ENCODE results near the gene SOX18. TPM values are rescaled to one million over a fixed set of nuclear protein-coding genes. Genes with fewer than 3 reads are reported as not detected.

The SOX18 gene
- polyA plus RNA-seq, 3 donors, result not detected

DNA sequence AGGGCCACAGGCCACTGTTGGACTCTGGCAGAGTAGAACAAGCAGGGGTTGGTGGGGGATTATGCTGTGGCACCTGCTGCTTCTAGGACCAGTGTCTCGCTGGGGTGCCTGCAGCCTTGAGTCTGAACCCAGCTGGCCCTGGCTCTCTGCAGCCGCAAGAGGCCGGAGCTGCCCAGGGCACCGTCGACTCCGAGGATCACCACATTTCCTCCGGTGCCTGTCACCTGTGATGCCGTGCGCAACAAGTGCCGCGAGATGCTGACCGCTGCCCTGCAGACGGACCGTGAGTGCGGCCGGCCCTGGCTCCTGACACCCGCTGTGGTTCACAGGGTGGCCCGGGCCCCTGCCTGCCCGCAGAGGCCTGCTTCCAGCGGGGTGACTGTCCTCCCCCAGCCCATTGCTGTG is 19.8 kb upstream of the SOX18 start:
- WGBS (ENCODE audit: insufficient coverage), result 86% methylated on average over 20 of the region's 20 CpGs
- peaks cover 22 to 25% of the 10 kb centered on the region in 2 donors for H3K36me3 ChIP-seq (replicated peaks in 1 of 2; ENCODE audit: control insufficient read depth in 1 of 2, insufficient read depth in 2 of 2, low read length in 2 of 2)
- peaks cover 0 to 2% (median 0%) of the 10 kb centered on the region in 7 donors for H3K9me3 Mint-ChIP-seq
- no peak overlapping the region for H3K9ac ChIP-seq (ENCODE audit: insufficient read depth, low read length, poor library complexity, severe bottlenecking)
- H3K36me3 Mint-ChIP-seq, result peaks cover 16 to 24% of the 10 kb centered on the region in 2 donors
- peaks cover 0 to 20% (median 12%) of the 10 kb centered on the region in 3 donors for H3K27me3 Mint-ChIP-seq (ENCODE audit: low read depth in 3 of 3)
- H4K20me1 ChIP-seq (ENCODE audit: insufficient read depth, low read length), result peaks cover 64% of the 10 kb centered on the region
- H3K27ac Mint-ChIP-seq, result no peak overlapping the region
- H2AFZ ChIP-seq (ENCODE audit: insufficient read depth, low read depth, low read length, poor library complexity, severe bottlenecking), result no peak overlapping the region
- H3K4me3 ChIP-seq (replicated peaks in 1 of 3; ENCODE audit: low read depth in 2 of 3, low read length in 3 of 3), result no peak overlapping the region
- peaks cover 16 to 39% of the 10 kb centered on the region in 2 donors for H3K4me1 ChIP-seq (ENCODE audit: control insufficient read depth in 1 of 2, insufficient read depth in 2 of 2, low read length in 2 of 2)
- H3K4me2 ChIP-seq (replicated peaks; ENCODE audit: extremely low read depth, low read length, poor library complexity, severe bottlenecking), result no peak overlapping the region
- no peaks in the 10 kb centered on the region for H3K9me3 ChIP-seq (replicated peaks in 1 of 2; ENCODE audit: control insufficient read depth in 1 of 2, insufficient read depth in 1 of 2, low read length in 2 of 2)
- H3K27me3 ChIP-seq (ENCODE audit: control insufficient read depth in 2 of 2, insufficient read depth in 2 of 2, low read length in 2 of 2), result no peaks in the 10 kb centered on the region
- H3K79me2 ChIP-seq (ENCODE audit: insufficient read depth, low read length), result peaks cover 8% of the 10 kb centered on the region
- TF ChIP-seq, protein P1, sequence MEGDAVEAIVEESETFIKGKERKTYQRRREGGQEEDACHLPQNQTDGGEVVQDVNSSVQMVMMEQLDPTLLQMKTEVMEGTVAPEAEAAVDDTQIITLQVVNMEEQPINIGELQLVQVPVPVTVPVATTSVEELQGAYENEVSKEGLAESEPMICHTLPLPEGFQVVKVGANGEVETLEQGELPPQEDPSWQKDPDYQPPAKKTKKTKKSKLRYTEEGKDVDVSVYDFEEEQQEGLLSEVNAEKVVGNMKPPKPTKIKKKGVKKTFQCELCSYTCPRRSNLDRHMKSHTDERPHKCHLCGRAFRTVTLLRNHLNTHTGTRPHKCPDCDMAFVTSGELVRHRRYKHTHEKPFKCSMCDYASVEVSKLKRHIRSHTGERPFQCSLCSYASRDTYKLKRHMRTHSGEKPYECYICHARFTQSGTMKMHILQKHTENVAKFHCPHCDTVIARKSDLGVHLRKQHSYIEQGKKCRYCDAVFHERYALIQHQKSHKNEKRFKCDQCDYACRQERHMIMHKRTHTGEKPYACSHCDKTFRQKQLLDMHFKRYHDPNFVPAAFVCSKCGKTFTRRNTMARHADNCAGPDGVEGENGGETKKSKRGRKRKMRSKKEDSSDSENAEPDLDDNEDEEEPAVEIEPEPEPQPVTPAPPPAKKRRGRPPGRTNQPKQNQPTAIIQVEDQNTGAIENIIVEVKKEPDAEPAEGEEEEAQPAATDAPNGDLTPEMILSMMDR (IDR thresholded peaks at IDR 0.05), result no peak
- no peak for DNase-seq
- H3K4me1 Mint-ChIP-seq, result peaks cover 40% of the 10 kb centered on the region
- intact Hi-C loops (cut with micrococcal nuclease), result loop anchor here in 1 of 2 donors (10.0 kb wide), 1 partner anchor 544 kb away; the partner anchor contains the start of gene PPDPF
- H3K27ac ChIP-seq (ENCODE audit: low read depth in 1 of 2, low read length in 2 of 2), result no peak overlapping the region
- H3K4me3 Mint-ChIP-seq, result no peak overlapping the region

GRCh38 chr20:64068386-64069208 is 19.2 kb upstream of the SOX18 start:
- peaks cover 7% of the 10 kb centered on the region for H3K79me2 ChIP-seq (ENCODE audit: insufficient read depth, low read length)
- no peak overlapping the region for H3K4me3 Mint-ChIP-seq

More at GRCh38 chr20:64068386-64069208, 19.2 kb upstream of the SOX18 start:
- H3K27ac Mint-ChIP-seq, result peak overlapping the region in 1 of 7 donors; percentile 66
- H3K4me1 ChIP-seq (ENCODE audit: control insufficient read depth in 1 of 2, insufficient read depth in 2 of 2, low read length in 2 of 2), result peaks cover 22 to 40% of the 10 kb centered on the region in 2 donors
- peaks cover 16 to 18% of the 10 kb centered on the region in 2 donors for H3K36me3 ChIP-seq (replicated peaks in 1 of 2; ENCODE audit: control insufficient read depth in 1 of 2, insufficient read depth in 2 of 2, low read length in 2 of 2)
- H3K4me2 ChIP-seq (replicated peaks; ENCODE audit: extremely low read depth, low read length, poor library complexity, severe bottlenecking), result no peak overlapping the region
- H3K9me3 ChIP-seq (replicated peaks in 1 of 2; ENCODE audit: control insufficient read depth in 1 of 2, insufficient read depth in 1 of 2, low read length in 2 of 2), result no peaks in the 10 kb centered on the region
- peaks cover 0 to 26% (median 12%) of the 10 kb centered on the region in 3 donors for H3K27me3 Mint-ChIP-seq (ENCODE audit: low read depth in 3 of 3)
- 65% methylated on average over 7 of the region's 12 CpGs for WGBS (ENCODE audit: insufficient coverage)
- DNase-seq, result no peak
- H3K9ac ChIP-seq (ENCODE audit: insufficient read depth, low read length, poor library complexity, severe bottlenecking), result no peak overlapping the region
- peaks cover 58% of the 10 kb centered on the region for H4K20me1 ChIP-seq (ENCODE audit: insufficient read depth, low read length)
- peaks cover 46% of the 10 kb centered on the region for H3K4me1 Mint-ChIP-seq
- no peak overlapping the region for H3K4me3 ChIP-seq (replicated peaks in 1 of 3; ENCODE audit: low read depth in 2 of 3, low read length in 3 of 3)
- H3K36me3 Mint-ChIP-seq, result peaks cover 10 to 18% of the 10 kb centered on the region in 2 donors
- H3K27me3 ChIP-seq (ENCODE audit: control insufficient read depth in 2 of 2, insufficient read depth in 2 of 2, low read length in 2 of 2), result no peaks in the 10 kb centered on the region
- no peak overlapping the region for H3K27ac ChIP-seq (ENCODE audit: low read depth in 1 of 2, low read length in 2 of 2)
- H3K9me3 Mint-ChIP-seq, result peaks cover 0 to 2% (median 0%) of the 10 kb centered on the region in 7 donors
- TF ChIP-seq, protein P1 (IDR thresholded peaks at IDR 0.05), result no peak
- no peak overlapping the region for H2AFZ ChIP-seq (ENCODE audit: insufficient read depth, low read depth, low read length, poor library complexity, severe bottlenecking)
- intact Hi-C loops (cut with micrococcal nuclease), result loop anchor here in 1 of 2 donors (10.0 kb wide), 1 partner anchor 544 kb away; the partner anchor contains the start of gene PPDPF

Data from CD14-positive monocyte (primary cell).